SK-N-SH (cell line): ENCODE measurements around the gene TMTC2. TPM values are rescaled to one million over a fixed set of nuclear protein-coding genes. Genes with fewer than 3 reads are reported as not detected.

Experiments used
- CTCF ChIA-PET: fragments of 300-600, 350-600 bp; formaldehyde crosslinking; extraction: SDS; loops from one replicate; lab custom pipeline; 2021; lab: Yijun Ruan, JAX
- POLR2A ChIA-PET: fragments of 350-600 bp; sonication (Branson Sonifier 250); formaldehyde crosslinking; extraction: SDS; loops from one replicate; lab custom pipeline; 2020; ENCODE audit warnings: antibody characterized with exemption, inconsistent platforms; lab: Yijun Ruan, JAX
- DNase-seq: peaks from one replicate; pipeline ENCODE4 v3.0.0; 2012
- H2AFZ ChIP-seq: fragments of 200-600 bp; sonication (generic); 2 replicates; pipeline ENCODE4 v1.8.1; 2016; ENCODE audit warnings: antibody characterized with exemption, mild to moderate bottlenecking, low read depth
- H3F3A ChIP-seq: fragments of 200-600 bp; sonication (generic); replicated peaks from 2 replicates; pipeline ENCODE3; 2016; ENCODE audit warnings: antibody characterized with exemption, mild to moderate bottlenecking; ENCODE audit not compliant: insufficient read depth
- H3K27ac ChIP-seq, 2 experiments: fragments of 200-500 bp in 1 of 2; fragments of 200-600 bp in 1 of 2; sonication (Bioruptor generic) in 1 of 2; sonication (generic), shearing (Covaris generic) in 1 of 2; 2 replicates each; pipeline versions ENCODE4 v1.5.1 to v1.6.1; 2014 to 2016; ENCODE audit warnings: low read depth in 2 of 2, inconsistent platforms in 1 of 2, low read length in 1 of 2, mild to moderate bottlenecking in 1 of 2, mixed read lengths in 1 of 2
- H3K27me3 ChIP-seq: fragments of 200-600 bp; sonication (generic), shearing (Covaris generic); 2 replicates; pipeline ENCODE4 v1.6.1; 2016; ENCODE audit warnings: mixed run types; ENCODE audit not compliant: insufficient read depth
- H3K36me3 ChIP-seq, 2 experiments: fragments of 200-500 bp in 1 of 2; fragments of 200-600 bp in 1 of 2; sonication (Bioruptor generic) in 1 of 2; sonication (generic) in 1 of 2; replicated peaks in 1 of 2; 2 replicates each; pipeline versions ENCODE3 to v1.5.1; 2014 to 2016; ENCODE audit warnings: low read length in 1 of 2, mild to moderate bottlenecking in 1 of 2; ENCODE audit not compliant: insufficient read depth in 2 of 2, control insufficient read depth in 1 of 2
- H3K4me1 ChIP-seq, 2 experiments: fragments of 200-500 bp in 1 of 2; fragments of 200-600 bp in 1 of 2; sonication (Bioruptor generic) in 1 of 2; sonication (generic), shearing (Covaris generic) in 1 of 2; 2 replicates each; pipeline versions ENCODE4 v1.5.1 to v1.6.1; 2014 to 2016; ENCODE audit warnings: low read depth in 1 of 2, low read length in 1 of 2, mixed run types in 1 of 2; ENCODE audit not compliant: insufficient read depth in 2 of 2, control insufficient read depth in 1 of 2
- H3K4me2 ChIP-seq: fragments of 200-600 bp; sonication (generic), shearing (Covaris generic); 2 replicates; pipeline ENCODE4 v1.6.1; 2017; ENCODE audit warnings: mixed run types
- H3K4me3 ChIP-seq, 2 experiments: fragments of 200-500 bp in 1 of 2; fragments of 200-600 bp in 1 of 2; sonication (Bioruptor generic) in 1 of 2; sonication (generic), shearing (Covaris generic) in 1 of 2; 2 replicates each; pipeline versions ENCODE4 v1.5.1 to v1.8.1; 2014 to 2016; ENCODE audit warnings: low read depth in 2 of 2, inconsistent platforms in 1 of 2, low read length in 1 of 2, mild to moderate bottlenecking in 1 of 2, mixed read lengths in 1 of 2, moderate library complexity in 1 of 2
- H3K79me2 ChIP-seq: fragments of 200-600 bp; sonication (generic); 2 replicates; pipeline ENCODE4 v1.8.1; 2017; ENCODE audit warnings: mild to moderate bottlenecking; ENCODE audit not compliant: insufficient read depth
- H3K9ac ChIP-seq: fragments of 200-600 bp; sonication (generic); 2 replicates; pipeline ENCODE4 v1.6.1; 2017; ENCODE audit warnings: mixed run types
- H3K9me2 ChIP-seq: fragments of 200-600 bp; sonication (generic); 2 replicates; pipeline ENCODE4 v1.6.1; 2017; ENCODE audit warnings: mixed run types
- H3K9me3 ChIP-seq: fragments of 200-600 bp; sonication (generic); 2 replicates; pipeline ENCODE4 v1.6.1; 2017; ENCODE audit warnings: mixed run types, mild to moderate bottlenecking, moderate library complexity
- H4K20me1 ChIP-seq: fragments of 200-600 bp; sonication (generic); 2 replicates; pipeline ENCODE4 v1.6.1; 2017; ENCODE audit warnings: mild to moderate bottlenecking, mixed run types; ENCODE audit not compliant: insufficient read depth
- CHD2 ChIP-seq: fragments of 150-350 bp; IDR thresholded peaks from 2 replicates; pipeline ENCODE4 v1.6.1; 2018; ENCODE audit warnings: low read length; ENCODE audit not compliant: partially characterized antibody
- EZH2phosphoT487 ChIP-seq: fragments of 200-600 bp; sonication (generic); IDR thresholded peaks from 2 replicates; pipeline ENCODE4 v1.6.1; 2017; ENCODE audit warnings: low read depth, mixed run types, mild to moderate bottlenecking, antibody characterized with exemption, moderate library complexity, borderline replicate concordance
- FOXJ3 ChIP-seq: sonication (generic); formaldehyde crosslinking; IDR thresholded peaks from 2 replicates; pipeline ENCODE4 v1.5.1; 2020; ENCODE audit warnings: mild to moderate bottlenecking, missing genetic modification reagents
- FOXM1 ChIP-seq: IDR thresholded peaks from 2 replicates; pipeline ENCODE4 v1.4.0; 2012; ENCODE audit warnings: low read depth, mild to moderate bottlenecking
- JUND ChIP-seq: IDR thresholded peaks from 2 replicates; pipeline ENCODE4 v1.4.0; 2012
- MXI1 ChIP-seq: IDR thresholded peaks from 2 replicates; pipeline ENCODE4 v1.6.1; 2012; ENCODE audit warnings: mild to moderate bottlenecking, low read depth, low read length, improper control_type of control experiment
- RAD21 ChIP-seq: IDR thresholded peaks from 2 replicates; pipeline ENCODE4 v1.6.1; 2012; ENCODE audit warnings: mild to moderate bottlenecking, low read length
- RXRA ChIP-seq: IDR thresholded peaks from 2 replicates; pipeline ENCODE4 v1.4.0; 2012; ENCODE audit warnings: low read depth, mild to moderate bottlenecking, borderline replicate concordance
- SIN3A ChIP-seq: IDR thresholded peaks from 2 replicates; pipeline ENCODE4 v1.6.1; 2012; ENCODE audit warnings: low read depth, mild to moderate bottlenecking, low read length, moderate library complexity, borderline replicate concordance
- TAF1 ChIP-seq: IDR thresholded peaks from 2 replicates; pipeline ENCODE4 v1.6.1; 2012; ENCODE audit warnings: low read depth, mild to moderate bottlenecking, low read length, moderate library complexity, borderline replicate concordance
- TEAD4 ChIP-seq: IDR thresholded peaks from 2 replicates; pipeline ENCODE4 v1.4.0; 2012; ENCODE audit warnings: mild to moderate bottlenecking, borderline replicate concordance; ENCODE audit not compliant: insufficient read depth
- WGBS: methylation state at CpG from one replicate; pipeline ENCODE4 v1.1.6; 2017; ENCODE audit warnings: low lambda C conversion rate; 5-methylcytosine and 5-hydroxymethylcytosine counted together
- polyA plus RNA-seq, 3 experiments: library from polyadenylated mRNA; depleted of rRNA; stranded (reverse); fragments of >200 nt; gene quantifications; 2 replicates each; pipeline ENCODE4 v1.2.3, GENCODE V29; 2012
- TF ChIP-seq, protein P1 (sequence below): IDR thresholded peaks from 2 replicates; pipeline ENCODE4; 2012
- TF ChIP-seq, protein P2 (sequence below): IDR thresholded peaks from 2 replicates; pipeline ENCODE4 v1.6.1; 2012; ENCODE audit warnings: mild to moderate bottlenecking, low read depth, low read length, moderate library complexity
- TF ChIP-seq, protein P3 (sequence below): IDR thresholded peaks from 2 replicates; pipeline ENCODE4 v1.4.0; 2012; ENCODE audit warnings: low read depth, borderline replicate concordance
- TF ChIP-seq, protein P4 (sequence below): IDR thresholded peaks from 2 replicates; pipeline ENCODE4 v1.4.0; 2012; ENCODE audit warnings: low read depth
- TF ChIP-seq, protein P5 (sequence below): IDR thresholded peaks from 2 replicates; pipeline ENCODE4 v1.4.0; 2012; ENCODE audit warnings: low read depth, borderline replicate concordance

Gene TMTC2
- polyA plus RNA-seq, 1 of the 3 experiments (the other 2 are of a cell fraction): 4.1 TPM

DNA sequence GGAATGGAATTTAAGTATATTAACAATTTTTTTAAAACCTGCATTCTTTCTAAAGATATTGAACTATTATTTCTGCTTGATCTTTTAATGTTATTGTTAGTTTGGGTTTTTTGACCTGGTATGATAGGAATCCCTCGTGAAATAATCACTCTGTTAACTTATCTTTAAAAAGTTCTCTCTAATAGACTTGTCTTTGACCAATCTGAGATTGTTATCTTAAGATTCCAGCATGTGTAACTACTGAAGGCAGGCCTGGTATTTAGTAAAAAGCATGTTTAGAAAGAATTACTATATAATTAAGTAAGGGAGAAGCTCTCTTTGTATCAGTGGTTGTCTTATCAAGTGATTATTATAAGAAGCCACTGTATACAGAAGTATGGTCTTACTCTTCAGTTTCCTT lies 4.8 kb downstream of the TMTC2 start:
- H3F3A ChIP-seq: no peaks in the 10 kb centered on the region
- no peak overlapping the region for H3K4me2 ChIP-seq
- 47% methylated on average over 1 of the region's 1 CpG for WGBS
- H3K27me3 ChIP-seq: no peaks in the 10 kb centered on the region
- DNase-seq: no peak
- H3K9me3 ChIP-seq: no peaks in the 10 kb centered on the region
- H3K9me2 ChIP-seq: 0 out of 2 replicates have a peak, but pooled peaks cover 2% of the 10 kb centered on the region
- peaks cover 12 to 19% of the 10 kb centered on the region in 2 experiments for H3K36me3 ChIP-seq
- H4K20me1 ChIP-seq: no peaks in the 10 kb centered on the region
- H3K27ac ChIP-seq: no peak overlapping the region; a peak in 1 of 4 replicates
- ChIA-PET CTCF (no interaction called here), POLR2A (no interaction called here)
- no peak overlapping the region for H3K4me3 ChIP-seq
- no peak overlapping the region for H3K9ac ChIP-seq
- no peak for TF ChIP-seq RXRA
- TF ChIP-seq TEAD4: no peak
- no peak for TF ChIP-seq FOXM1
- TF ChIP-seq RAD21: no peak
- TF ChIP-seq, protein P1, sequence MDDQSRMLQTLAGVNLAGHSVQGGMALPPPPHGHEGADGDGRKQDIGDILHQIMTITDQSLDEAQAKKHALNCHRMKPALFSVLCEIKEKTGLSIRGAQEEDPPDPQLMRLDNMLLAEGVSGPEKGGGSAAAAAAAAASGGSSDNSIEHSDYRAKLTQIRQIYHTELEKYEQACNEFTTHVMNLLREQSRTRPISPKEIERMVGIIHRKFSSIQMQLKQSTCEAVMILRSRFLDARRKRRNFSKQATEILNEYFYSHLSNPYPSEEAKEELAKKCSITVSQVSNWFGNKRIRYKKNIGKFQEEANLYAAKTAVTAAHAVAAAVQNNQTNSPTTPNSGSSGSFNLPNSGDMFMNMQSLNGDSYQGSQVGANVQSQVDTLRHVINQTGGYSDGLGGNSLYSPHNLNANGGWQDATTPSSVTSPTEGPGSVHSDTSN: no peak
- no peak for TF ChIP-seq TAF1
- TF ChIP-seq, protein P2, sequence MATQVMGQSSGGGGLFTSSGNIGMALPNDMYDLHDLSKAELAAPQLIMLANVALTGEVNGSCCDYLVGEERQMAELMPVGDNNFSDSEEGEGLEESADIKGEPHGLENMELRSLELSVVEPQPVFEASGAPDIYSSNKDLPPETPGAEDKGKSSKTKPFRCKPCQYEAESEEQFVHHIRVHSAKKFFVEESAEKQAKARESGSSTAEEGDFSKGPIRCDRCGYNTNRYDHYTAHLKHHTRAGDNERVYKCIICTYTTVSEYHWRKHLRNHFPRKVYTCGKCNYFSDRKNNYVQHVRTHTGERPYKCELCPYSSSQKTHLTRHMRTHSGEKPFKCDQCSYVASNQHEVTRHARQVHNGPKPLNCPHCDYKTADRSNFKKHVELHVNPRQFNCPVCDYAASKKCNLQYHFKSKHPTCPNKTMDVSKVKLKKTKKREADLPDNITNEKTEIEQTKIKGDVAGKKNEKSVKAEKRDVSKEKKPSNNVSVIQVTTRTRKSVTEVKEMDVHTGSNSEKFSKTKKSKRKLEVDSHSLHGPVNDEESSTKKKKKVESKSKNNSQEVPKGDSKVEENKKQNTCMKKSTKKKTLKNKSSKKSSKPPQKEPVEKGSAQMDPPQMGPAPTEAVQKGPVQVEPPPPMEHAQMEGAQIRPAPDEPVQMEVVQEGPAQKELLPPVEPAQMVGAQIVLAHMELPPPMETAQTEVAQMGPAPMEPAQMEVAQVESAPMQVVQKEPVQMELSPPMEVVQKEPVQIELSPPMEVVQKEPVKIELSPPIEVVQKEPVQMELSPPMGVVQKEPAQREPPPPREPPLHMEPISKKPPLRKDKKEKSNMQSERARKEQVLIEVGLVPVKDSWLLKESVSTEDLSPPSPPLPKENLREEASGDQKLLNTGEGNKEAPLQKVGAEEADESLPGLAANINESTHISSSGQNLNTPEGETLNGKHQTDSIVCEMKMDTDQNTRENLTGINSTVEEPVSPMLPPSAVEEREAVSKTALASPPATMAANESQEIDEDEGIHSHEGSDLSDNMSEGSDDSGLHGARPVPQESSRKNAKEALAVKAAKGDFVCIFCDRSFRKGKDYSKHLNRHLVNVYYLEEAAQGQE: no peak
- TF ChIP-seq FOXJ3 (CRISPR knock-in tag): no peak
- TF ChIP-seq, protein P3, sequence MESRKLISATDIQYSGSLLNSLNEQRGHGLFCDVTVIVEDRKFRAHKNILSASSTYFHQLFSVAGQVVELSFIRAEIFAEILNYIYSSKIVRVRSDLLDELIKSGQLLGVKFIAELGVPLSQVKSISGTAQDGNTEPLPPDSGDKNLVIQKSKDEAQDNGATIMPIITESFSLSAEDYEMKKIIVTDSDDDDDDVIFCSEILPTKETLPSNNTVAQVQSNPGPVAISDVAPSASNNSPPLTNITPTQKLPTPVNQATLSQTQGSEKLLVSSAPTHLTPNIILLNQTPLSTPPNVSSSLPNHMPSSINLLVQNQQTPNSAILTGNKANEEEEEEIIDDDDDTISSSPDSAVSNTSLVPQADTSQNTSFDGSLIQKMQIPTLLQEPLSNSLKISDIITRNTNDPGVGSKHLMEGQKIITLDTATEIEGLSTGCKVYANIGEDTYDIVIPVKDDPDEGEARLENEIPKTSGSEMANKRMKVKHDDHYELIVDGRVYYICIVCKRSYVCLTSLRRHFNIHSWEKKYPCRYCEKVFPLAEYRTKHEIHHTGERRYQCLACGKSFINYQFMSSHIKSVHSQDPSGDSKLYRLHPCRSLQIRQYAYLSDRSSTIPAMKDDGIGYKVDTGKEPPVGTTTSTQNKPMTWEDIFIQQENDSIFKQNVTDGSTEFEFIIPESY: no peak
- no peak for TF ChIP-seq SIN3A
- TF ChIP-seq MXI1: no peak
- no peak for TF ChIP-seq JUND
- no peak for TF ChIP-seq EZH2phosphoT487
- TF ChIP-seq, protein P4, sequence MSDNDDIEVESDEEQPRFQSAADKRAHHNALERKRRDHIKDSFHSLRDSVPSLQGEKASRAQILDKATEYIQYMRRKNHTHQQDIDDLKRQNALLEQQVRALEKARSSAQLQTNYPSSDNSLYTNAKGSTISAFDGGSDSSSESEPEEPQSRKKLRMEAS: no peak
- TF ChIP-seq, protein P5, sequence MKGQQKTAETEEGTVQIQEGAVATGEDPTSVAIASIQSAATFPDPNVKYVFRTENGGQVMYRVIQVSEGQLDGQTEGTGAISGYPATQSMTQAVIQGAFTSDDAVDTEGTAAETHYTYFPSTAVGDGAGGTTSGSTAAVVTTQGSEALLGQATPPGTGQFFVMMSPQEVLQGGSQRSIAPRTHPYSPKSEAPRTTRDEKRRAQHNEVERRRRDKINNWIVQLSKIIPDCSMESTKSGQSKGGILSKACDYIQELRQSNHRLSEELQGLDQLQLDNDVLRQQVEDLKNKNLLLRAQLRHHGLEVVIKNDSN: no peak
- no peak for TF ChIP-seq CHD2
- H3K79me2 ChIP-seq: no peaks in the 10 kb centered on the region
- H2AFZ ChIP-seq: no peak overlapping the region
- peaks cover 0 to 12% of the 10 kb centered on the region in 2 experiments; a peak in 2 of 4 replicates for H3K4me1 ChIP-seq
